Testis (tissue), 2 donors: ENCODE data around the gene DRG2.

Source experiments
- POLR2A ChIP-seq: fragments of 450-650 bp; IDR thresholded peaks from one replicate; pipeline ENCODE4 v1.6.1; 2017; ENCODE audit warnings: antibody characterized with exemption, mild to moderate bottlenecking, moderate library complexity
- TF ChIP-seq, protein P1 (sequence below), 3 experiments: fragments of 450-650 bp in 2 of 3; fragments of 200-600 bp in 1 of 3; sonication (generic) in 1 of 3; IDR thresholded peaks; one replicate each; pipeline ENCODE4 v1.5.1; 2016 to 2019; ENCODE audit warnings: antibody characterized with exemption in 3 of 3, mild to moderate bottlenecking in 2 of 3, moderate library complexity in 1 of 3

DNA sequence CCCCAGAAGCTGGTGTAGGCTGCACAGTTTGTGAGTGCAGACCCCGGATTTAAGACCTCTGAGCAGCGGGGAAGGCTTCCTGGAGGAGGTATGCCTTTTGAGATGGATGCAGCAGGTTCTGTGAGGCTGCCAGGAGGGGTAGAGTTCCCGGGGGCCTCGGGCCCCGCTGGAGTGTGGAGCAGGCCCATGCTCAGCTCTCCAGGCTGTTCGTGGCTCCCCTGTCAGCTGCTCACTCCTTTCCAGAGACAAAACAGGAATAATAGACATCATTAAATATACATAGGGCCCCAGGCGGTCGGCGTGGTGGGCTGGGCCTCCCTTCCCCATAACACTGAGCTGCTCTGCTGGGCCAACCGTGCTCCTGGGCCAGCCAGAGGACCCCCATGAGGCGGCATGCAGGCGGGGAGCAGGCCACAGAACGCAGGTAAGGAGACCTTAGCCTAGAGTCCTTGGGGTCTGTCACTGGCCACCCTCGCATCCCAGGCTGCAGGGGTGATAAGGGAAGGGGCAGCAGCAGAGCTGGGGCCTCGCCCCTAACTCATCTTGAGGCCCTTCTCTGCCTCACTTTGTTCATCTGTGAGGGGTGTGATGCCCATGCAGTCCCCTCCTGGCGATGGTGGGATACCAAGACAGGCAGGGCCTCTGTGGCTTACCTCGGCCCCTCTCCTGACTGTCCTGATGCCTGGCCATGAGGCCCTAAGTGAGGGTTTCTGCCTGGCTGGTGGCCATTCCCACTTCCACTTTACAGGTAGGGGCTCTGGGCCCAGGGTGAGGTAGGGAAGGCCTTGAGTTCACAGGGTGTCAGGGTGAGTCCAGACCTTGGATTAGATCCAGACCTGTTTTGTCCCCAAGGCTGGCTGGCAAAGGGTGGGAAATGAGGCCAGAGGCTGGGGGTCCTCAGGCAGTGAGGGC is 20.9 kb downstream of the DRG2 start, which contains the start of gene MYO15A:
- TF ChIP-seq, protein P1, sequence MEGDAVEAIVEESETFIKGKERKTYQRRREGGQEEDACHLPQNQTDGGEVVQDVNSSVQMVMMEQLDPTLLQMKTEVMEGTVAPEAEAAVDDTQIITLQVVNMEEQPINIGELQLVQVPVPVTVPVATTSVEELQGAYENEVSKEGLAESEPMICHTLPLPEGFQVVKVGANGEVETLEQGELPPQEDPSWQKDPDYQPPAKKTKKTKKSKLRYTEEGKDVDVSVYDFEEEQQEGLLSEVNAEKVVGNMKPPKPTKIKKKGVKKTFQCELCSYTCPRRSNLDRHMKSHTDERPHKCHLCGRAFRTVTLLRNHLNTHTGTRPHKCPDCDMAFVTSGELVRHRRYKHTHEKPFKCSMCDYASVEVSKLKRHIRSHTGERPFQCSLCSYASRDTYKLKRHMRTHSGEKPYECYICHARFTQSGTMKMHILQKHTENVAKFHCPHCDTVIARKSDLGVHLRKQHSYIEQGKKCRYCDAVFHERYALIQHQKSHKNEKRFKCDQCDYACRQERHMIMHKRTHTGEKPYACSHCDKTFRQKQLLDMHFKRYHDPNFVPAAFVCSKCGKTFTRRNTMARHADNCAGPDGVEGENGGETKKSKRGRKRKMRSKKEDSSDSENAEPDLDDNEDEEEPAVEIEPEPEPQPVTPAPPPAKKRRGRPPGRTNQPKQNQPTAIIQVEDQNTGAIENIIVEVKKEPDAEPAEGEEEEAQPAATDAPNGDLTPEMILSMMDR (IDR thresholded peaks at IDR 0.05): no peak
- TF ChIP-seq POLR2A: no peak
